Esophagus muscularis mucosa (tissue), 4 donors: ENCODE results near the gene GATA6.

Source experiments
- CTCF ChIP-seq, 3 experiments: fragments of 200-600 bp in 2 of 3; fragments of 450-650 bp in 1 of 3; sonication (generic) in 2 of 3; IDR thresholded peaks; one replicate each; pipeline ENCODE4 v1.5.1; 2017 to 2019; ENCODE audit warnings: antibody characterized with exemption in 3 of 3, mild to moderate bottlenecking in 2 of 3, moderate library complexity in 1 of 3
- EP300 ChIP-seq: sonication (generic); formaldehyde crosslinking; IDR thresholded peaks from one replicate; pipeline ENCODE4 v1.6.1; 2017; ENCODE audit warnings: antibody characterized with exemption
- POLR2A ChIP-seq: fragments of 450-650 bp; IDR thresholded peaks from one replicate; pipeline ENCODE4 v1.6.1; 2017; ENCODE audit warnings: antibody characterized with exemption, moderate library complexity, mild to moderate bottlenecking, low read depth
- POLR2AphosphoS5 ChIP-seq, 2 donors: sonication (generic); formaldehyde crosslinking; IDR thresholded peaks; one replicate each; pipeline ENCODE4 v1.6.1; 2017; ENCODE audit warnings: antibody characterized with exemption in 2 of 2

- TF ChIP-seq POLR2A (no peak), EP300 (no peak), CTCF (IDR thresholded peaks at IDR 0.05) (no peak), POLR2AphosphoS5 (IDR thresholded peaks at IDR 0.05) (no peak)
Measured at GRCh38 chr18:22183698-22184170, 14.3 kb downstream of the GATA6 start.
